K562 (cell line): Measurements from ENCODE around the gene HLA-DOB. TPM values are rescaled to one million over a fixed set of nuclear protein-coding genes. Genes with fewer than 3 reads are reported as not detected.

Experiments
- ATAC-seq: fragments of 200-7000 bp; cut with Tn5 transposase; 3 replicates; pipeline ENCODE4 v1.9.1; 2020; ENCODE audit warnings: moderate library complexity
- BruUV-seq: library from RNA; stranded (reverse); fragments of 400-500 nt; replicated peaks from 2 replicates; lab custom pipeline; 2021; lab: Mats Ljungman, UMichigan
- CTCF ChIA-PET: fragments of 300-600 bp; formaldehyde crosslinking; extraction: SDS; loops from one replicate; lab custom pipeline; 2021; ENCODE audit warnings: low intra/inter-chr PET ratio; lab: Yijun Ruan, JAX
- POLR2A ChIA-PET: fragments of 300-600, 350-650 bp; sonication (Branson Sonifier 250); formaldehyde crosslinking; extraction: SDS; loops from one replicate; lab custom pipeline; 2021; ENCODE audit warnings: antibody characterized with exemption, inconsistent platforms; lab: Yijun Ruan, JAX
- DNase-seq, 4 experiments: peaks; one replicate each; pipeline versions ENCODE4 v3.0.0 to v3.0.0-alpha.2; 2011 to 2018; ENCODE audit warnings: low spot score in 3 of 4, mixed read lengths in 3 of 4; ENCODE audit errors: extremely low read depth in 1 of 4
- FAIRE-seq: peaks from 2 replicates; lab custom pipeline; 2011; peaks lifted over from hg19 to GRCh38; lab: Jason Lieb, UNC
- H2AFZ ChIP-seq: 2 replicates; pipeline ENCODE4 v1.6.0; 2011; ENCODE audit warnings: low read depth, low read length, control low read depth, inconsistent platforms
- H3K27ac ChIP-seq: fragments of 200-600 bp; 3 replicates; pipeline ENCODE4 v1.8.0; 2011; ENCODE audit warnings: low read depth, mild to moderate bottlenecking, control low read depth, inconsistent platforms, low read length, moderate library complexity, mixed read lengths; ENCODE audit errors: extremely low read depth
- H3K27me3 ChIP-seq, 2 experiments: fragments of 300-600 bp in 1 of 2; 2 replicates in 1 of 2; 3 replicates in 1 of 2; pipeline versions ENCODE4 v1.6.0 to v1.8.0; 2011; ENCODE audit warnings: inconsistent platforms in 2 of 2, low read length in 2 of 2, mild to moderate bottlenecking in 1 of 2, mixed read lengths in 1 of 2, moderate library complexity in 1 of 2; ENCODE audit not compliant: control insufficient read depth in 2 of 2, insufficient read depth in 2 of 2
- H3K36me3 ChIP-seq: fragments of 300-600 bp; 3 replicates; pipeline ENCODE4 v1.8.0; 2011; ENCODE audit warnings: mild to moderate bottlenecking, low read length, inconsistent platforms; ENCODE audit not compliant: control insufficient read depth, insufficient read depth
- H3K4me1 ChIP-seq, 2 experiments: fragments of 200-600 bp in 1 of 2; replicated peaks in 1 of 2; 2 replicates in 1 of 2; 3 replicates in 1 of 2; pipeline versions ENCODE4 v1.5.1 to v1.8.0; 2011; ENCODE audit warnings: inconsistent platforms in 2 of 2, low read length in 2 of 2, mild to moderate bottlenecking in 1 of 2, mixed read lengths in 1 of 2, moderate library complexity in 1 of 2; ENCODE audit not compliant: control insufficient read depth in 2 of 2, insufficient read depth in 2 of 2
- H3K4me2 ChIP-seq: 2 replicates; pipeline ENCODE4 v1.6.1; 2011; ENCODE audit warnings: low read length, control low read depth, inconsistent platforms, mixed read lengths; ENCODE audit not compliant: insufficient read depth
- H3K4me3 ChIP-seq: fragments of 200-600 bp; sonication (generic), shearing (Covaris generic); 2 replicates; pipeline ENCODE4 v1.5.1; 2016; ENCODE audit warnings: control low read depth, inconsistent platforms
- H3K79me2 ChIP-seq: fragments of 200-600 bp; 3 replicates; pipeline ENCODE4 v1.8.0; 2011; ENCODE audit warnings: low read length, inconsistent platforms; ENCODE audit not compliant: control insufficient read depth, insufficient read depth
- H3K9ac ChIP-seq, 2 experiments: 2 replicates each; pipeline versions ENCODE4 v1.6.0 to v1.6.1; 2011; ENCODE audit warnings: low read depth in 2 of 2, low read length in 2 of 2, control low read depth in 1 of 2, inconsistent platforms in 1 of 2, mild to moderate bottlenecking in 1 of 2, mixed read lengths in 1 of 2; ENCODE audit not compliant: insufficient read depth in 1 of 2
- H3K9me1 ChIP-seq: one replicate; pipeline ENCODE4 v1.6.0; 2011; ENCODE audit warnings: inconsistent platforms, mild to moderate bottlenecking, low read length, moderate library complexity; ENCODE audit not compliant: control insufficient read depth, insufficient read depth
- H3K9me3 ChIP-seq: replicated peaks from 2 replicates; pipeline ENCODE4 v1.5.1; 2011; ENCODE audit warnings: low read depth, low read length, inconsistent platforms; ENCODE audit not compliant: control insufficient read depth, insufficient read depth
- H4K20me1 ChIP-seq: replicated peaks from 2 replicates; pipeline ENCODE4 v1.6.1; 2011; ENCODE audit warnings: low read length, inconsistent platforms, mixed read lengths; ENCODE audit not compliant: control insufficient read depth, insufficient read depth
- EP400 ChIP-seq: fragments of 450-650 bp; IDR thresholded peaks from 2 replicates; pipeline ENCODE4 v1.6.1; 2017; ENCODE audit warnings: antibody characterized with exemption, mild to moderate bottlenecking, moderate library complexity
- KDM4B ChIP-seq, 2 experiments: fragments of 450-650 bp in 1 of 2; sonication (generic) in 1 of 2; IDR thresholded peaks; 2 replicates each; pipeline ENCODE4 v1.6.1; 2016 to 2017; ENCODE audit warnings: borderline replicate concordance in 2 of 2, antibody characterized with exemption in 1 of 2, low read depth in 1 of 2, mild to moderate bottlenecking in 1 of 2
- LARP7 ChIP-seq: fragments of 450-650 bp; IDR thresholded peaks from 2 replicates; pipeline ENCODE4 v1.6.1; 2016
- NFIX ChIP-seq: fragments of 250-450 bp; sonication (Bioruptor Pico); IDR thresholded peaks from 2 replicates; pipeline ENCODE4 v1.4.0; 2020; ENCODE audit warnings: low read depth, mild to moderate bottlenecking, moderate library complexity
- TRIM24 ChIP-seq, 2 experiments: fragments of 450-650 bp; IDR thresholded peaks; 2 replicates each; pipeline ENCODE4 v1.6.1; 2016
- ZNF212 ChIP-seq: fragments of 450-650 bp; formaldehyde crosslinking; IDR thresholded peaks from 2 replicates; pipeline ENCODE4 v1.4.0; 2020; ENCODE audit warnings: mild to moderate bottlenecking
- ZNF75A ChIP-seq: fragments of 450-650 bp; formaldehyde crosslinking; IDR thresholded peaks from 2 replicates; pipeline ENCODE4 v1.4.0; 2020; ENCODE audit warnings: mild to moderate bottlenecking
- ZNF77 ChIP-seq: fragments of 250-450 bp; sonication (Bioruptor Pico); IDR thresholded peaks from 2 replicates; pipeline ENCODE4 v1.5.0; 2020
- WGBS: fragments of 100-300 bp; shearing (Covaris generic); methylation state at CpG from one replicate; pipeline ENCODE4 v1.1.6; 2016; ENCODE audit warnings: low coverage, mixed read lengths; ENCODE audit not compliant: insufficient coverage; ENCODE audit errors: missing lambda C conversion rate; 5-methylcytosine and 5-hydroxymethylcytosine counted together
- in situ Hi-C: fragments of 300-500 bp; cut with MboI; formaldehyde crosslinking; loops from 4 replicates; pipeline ENCODE4 v1.15.0; 2018; ENCODE audit warnings: inconsistent platforms, mixed read lengths
- intact Hi-C: fragments of 100-400 bp; cut with micrococcal nuclease; formaldehyde crosslinking; loops from 2 replicates; pipeline ENCODE4 v1.14.2; 2022
- polyA plus RNA-seq, 8 experiments: library from polyadenylated mRNA; depleted of rRNA in 4 of 8; stranded (reverse) in 5 of 8; unstranded in 3 of 8; fragments of >200 nt; fragmentation: Nextera tagmentation in 2 of 8; fragmentation: Illumina TruSeq in 1 of 8; extraction: Ambion mirVana in 2 of 8; extraction: Trizol in 1 of 8; gene quantifications; 2 replicates each; pipeline versions ENCODE4 v1.2.1 to v1.2.3, GENCODE V29; 2011 to 2014; ENCODE audit warnings: inconsistent platforms in 1 of 8, missing spikeins in 1 of 8
- total RNA-seq, 7 experiments: library from RNA; depleted of rRNA in 6 of 7; stranded (reverse); fragments of >200 nt in 6 of 7; fragmentation: Illumina TruSeq in 2 of 7; extraction: Trizol in 2 of 7; gene quantifications; 2 replicates each; pipeline versions ENCODE4 v1.2.1 to v1.2.3, GENCODE V29; 2011 to 2021; ENCODE audit warnings: low replicate concordance in 1 of 7
- TF ChIP-seq, protein P1 (sequence below): fragments of 450-650 bp; IDR thresholded peaks from 2 replicates; pipeline ENCODE4 v1.6.1; 2016; ENCODE audit warnings: low read depth
- TF ChIP-seq, protein P2 (sequence below), 2 experiments: IDR thresholded peaks; 2 replicates each; pipeline ENCODE4 v1.6.1; 2011; ENCODE audit warnings: borderline replicate concordance in 1 of 2, control low read depth in 1 of 2, low read depth in 1 of 2, low read length in 1 of 2, mild to moderate bottlenecking in 1 of 2, mixed read lengths in 1 of 2, moderate library complexity in 1 of 2; ENCODE audit not compliant: insufficient read depth in 1 of 2, insufficient read length in 1 of 2, poor library complexity in 1 of 2, severe bottlenecking in 1 of 2; ENCODE audit errors: extremely low read depth in 1 of 2

HLA-DOB gene
- total and polyA plus RNA-seq, 9 of the 15 experiments (the other 6 are each of a cell fraction or from before 2014, with no cell fraction given): 1.2 to 4.0 (median 2.5) TPM

DNA sequence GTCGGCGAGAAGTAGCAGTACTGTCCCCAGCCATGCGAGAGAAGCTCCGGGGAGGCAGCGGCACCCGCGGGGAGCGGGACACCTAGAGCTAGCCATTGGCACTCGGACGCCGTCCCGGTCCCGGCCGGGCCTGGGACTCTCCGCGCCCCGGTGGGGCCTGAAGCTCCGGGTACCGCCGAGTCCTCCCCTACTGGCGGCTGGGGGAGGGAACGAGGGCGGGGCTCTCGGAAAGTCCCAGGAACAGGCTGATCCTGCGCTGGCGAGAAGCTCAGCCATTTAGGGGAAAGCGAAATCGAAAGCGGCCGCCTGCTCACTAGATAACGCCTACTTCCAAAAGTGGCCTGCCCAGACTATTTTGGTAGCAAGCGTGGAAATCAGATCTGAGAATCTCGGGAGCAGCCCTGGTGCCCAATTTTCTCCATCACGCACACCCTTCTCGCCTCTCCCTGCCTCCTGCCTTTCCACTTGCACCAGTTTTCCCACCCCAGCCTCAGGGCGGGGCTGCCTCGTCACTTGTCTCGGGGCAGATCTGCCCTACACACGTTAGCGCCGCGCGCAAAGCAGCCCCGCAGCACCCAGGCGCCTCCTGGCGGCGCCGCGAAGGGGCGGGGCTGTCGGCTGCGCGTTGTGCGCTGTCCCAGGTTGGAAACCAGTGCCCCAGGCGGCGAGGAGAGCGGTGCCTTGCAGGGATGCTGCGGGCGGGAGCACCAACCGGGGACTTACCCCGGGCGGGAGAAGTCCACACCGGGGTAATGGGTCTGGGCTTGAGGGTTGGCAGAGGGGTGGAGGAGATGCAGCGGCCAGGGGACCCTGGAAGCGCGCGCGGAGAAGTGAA lies 37.0 kb upstream of the HLA-DOB start, which contains the start of the genes PSMB9 and TAP1:
Gene PSMB9, plus strand, starts transcription at position 652 of the 835 bp plus-strand sequence. Its CDS starts 38 bp downstream, at position 690.
Gene TAP1, minus strand, starts transcription at position 164 of the 835 bp plus-strand sequence. Its CDS starts 68 bp downstream, at position 96.
- Histone ChIP-seq H3K9me1 (peaks cover 3% of the 10 kb centered on the region), H3K4me3 (peak within 1 kb of the TSS; percentile 65), H3K4me2 (peak within 1 kb of the TSS; percentile 91), H3K27ac (peak within 1 kb of the TSS; percentile 61), H3K9me3 (no peaks in the 10 kb centered on the region), H2AFZ (peak within 1 kb of the TSS; percentile 99), H3K36me3 (no peaks in the 10 kb centered on the region), H3K9ac (peak within 1 kb of the TSS; percentile 66 to 93), H3K27me3 (peaks cover 17 to 47% of the 10 kb centered on the region in 2 experiments), H3K4me1 (peaks cover 27 to 30% of the 10 kb centered on the region in 2 experiments), H3K79me2 (no peaks in the 10 kb centered on the region), H4K20me1 (peaks cover 8% of the 10 kb centered on the region; the same call in 1 of the 2 replicates)
- peak; percentile 94 to 96 (median 95) for DNase-seq
- no TSS peak for BruUV-seq
- intact Hi-C loops (loop anchor here (1.0 kb wide), 1 partner anchor 15 kb away; the partner anchor contains the start of gene TAP2), in situ Hi-C loops (no loop called here)
- FAIRE-seq: peak; percentile 86
- peak; percentile 98 for ATAC-seq
- ChIA-PET CTCF (interaction anchor here (0.9 to 2.1 kb wide), 7 partner anchors 9 to 21 kb away, joined by 3 to 27 read pairs (median 6); partner anchors contain the start of gene TAP2), POLR2A (interaction anchor here (0.6 to 7.5 kb wide), 13 partner anchors 8 to 1062 kb away, joined by 3 to 56 read pairs (median 5); partner anchors contain the start of gene TAP2)
- WGBS: 2% methylated on average over 63 of the region's 68 CpGs
- TF ChIP-seq TRIM24 (IDR thresholded peaks at IDR 0.05): no peak
- no peak for TF ChIP-seq NFIX (CRISPR knock-in tag)
- TF ChIP-seq LARP7: no peak
- no peak for TF ChIP-seq ZNF212
- peak in 1 of 2 experiments; percentile 13; a peak in 2 of 4 replicates for TF ChIP-seq KDM4B (IDR thresholded peaks at IDR 0.05; ENCODE audit: borderline replicate concordance in 2 of 2, low read depth in 1 of 2)
- TF ChIP-seq ZNF75A (CRISPR knock-in tag): peak; percentile 90
- TF ChIP-seq ZNF77 (CRISPR knock-in tag): no peak
- TF ChIP-seq EP400: peak; percentile 94
- TF ChIP-seq, protein P1, sequence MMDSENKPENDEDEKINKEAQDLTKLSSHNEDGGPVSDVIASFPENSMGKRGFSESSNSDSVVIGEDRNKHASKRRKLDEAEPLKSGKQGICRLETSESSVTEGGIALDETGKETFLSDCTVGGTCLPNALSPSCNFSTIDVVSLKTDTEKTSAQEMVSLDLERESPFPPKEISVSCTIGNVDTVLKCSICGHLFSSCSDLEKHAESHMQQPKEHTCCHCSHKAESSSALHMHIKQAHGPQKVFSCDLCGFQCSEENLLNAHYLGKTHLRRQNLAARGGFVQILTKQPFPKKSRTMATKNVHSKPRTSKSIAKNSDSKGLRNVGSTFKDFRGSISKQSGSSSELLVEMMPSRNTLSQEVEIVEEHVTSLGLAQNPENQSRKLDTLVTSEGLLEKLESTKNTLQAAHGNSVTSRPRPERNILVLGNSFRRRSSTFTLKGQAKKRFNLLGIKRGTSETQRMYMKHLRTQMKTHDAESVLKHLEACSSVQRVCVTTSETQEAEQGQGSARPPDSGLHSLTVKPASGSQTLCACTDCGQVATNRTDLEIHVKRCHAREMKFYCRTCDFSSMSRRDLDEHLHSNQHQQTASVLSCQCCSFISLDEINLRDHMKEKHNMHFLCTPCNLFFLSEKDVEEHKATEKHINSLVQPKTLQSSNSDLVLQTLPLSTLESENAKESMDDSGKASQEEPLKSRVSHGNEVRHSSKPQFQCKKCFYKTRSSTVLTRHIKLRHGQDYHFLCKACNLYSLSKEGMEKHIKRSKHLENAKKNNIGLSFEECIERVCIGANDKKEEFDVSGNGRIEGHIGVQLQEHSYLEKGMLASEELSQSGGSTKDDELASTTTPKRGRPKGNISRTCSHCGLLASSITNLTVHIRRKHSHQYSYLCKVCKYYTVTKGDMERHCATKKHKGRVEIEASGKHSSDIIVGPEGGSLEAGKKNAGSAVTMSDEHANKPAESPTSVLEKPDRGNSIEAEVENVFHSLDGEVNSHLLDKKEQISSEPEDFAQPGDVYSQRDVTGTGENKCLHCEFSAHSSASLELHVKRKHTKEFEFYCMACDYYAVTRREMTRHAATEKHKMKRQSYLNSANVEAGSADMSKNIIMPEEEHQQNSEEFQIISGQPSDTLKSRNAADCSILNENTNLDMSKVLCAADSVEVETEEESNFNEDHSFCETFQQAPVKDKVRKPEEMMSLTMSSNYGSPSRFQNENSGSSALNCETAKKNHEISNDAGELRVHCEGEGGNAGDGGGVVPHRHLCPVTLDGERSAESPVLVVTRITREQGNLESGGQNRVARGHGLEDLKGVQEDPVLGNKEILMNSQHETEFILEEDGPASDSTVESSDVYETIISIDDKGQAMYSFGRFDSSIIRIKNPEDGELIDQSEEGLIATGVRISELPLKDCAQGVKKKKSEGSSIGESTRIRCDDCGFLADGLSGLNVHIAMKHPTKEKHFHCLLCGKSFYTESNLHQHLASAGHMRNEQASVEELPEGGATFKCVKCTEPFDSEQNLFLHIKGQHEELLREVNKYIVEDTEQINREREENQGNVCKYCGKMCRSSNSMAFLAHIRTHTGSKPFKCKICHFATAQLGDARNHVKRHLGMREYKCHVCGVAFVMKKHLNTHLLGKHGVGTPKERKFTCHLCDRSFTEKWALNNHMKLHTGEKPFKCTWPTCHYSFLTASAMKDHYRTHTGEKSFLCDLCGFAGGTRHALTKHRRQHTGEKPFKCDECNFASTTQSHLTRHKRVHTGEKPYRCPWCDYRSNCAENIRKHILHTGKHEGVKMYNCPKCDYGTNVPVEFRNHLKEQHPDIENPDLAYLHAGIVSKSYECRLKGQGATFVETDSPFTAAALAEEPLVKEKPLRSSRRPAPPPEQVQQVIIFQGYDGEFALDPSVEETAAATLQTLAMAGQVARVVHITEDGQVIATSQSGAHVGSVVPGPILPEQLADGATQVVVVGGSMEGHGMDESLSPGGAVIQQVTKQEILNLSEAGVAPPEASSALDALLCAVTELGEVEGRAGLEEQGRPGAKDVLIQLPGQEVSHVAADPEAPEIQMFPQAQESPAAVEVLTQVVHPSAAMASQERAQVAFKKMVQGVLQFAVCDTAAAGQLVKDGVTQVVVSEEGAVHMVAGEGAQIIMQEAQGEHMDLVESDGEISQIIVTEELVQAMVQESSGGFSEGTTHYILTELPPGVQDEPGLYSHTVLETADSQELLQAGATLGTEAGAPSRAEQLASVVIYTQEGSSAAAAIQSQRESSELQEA: no peak
- TF ChIP-seq, protein P2, sequence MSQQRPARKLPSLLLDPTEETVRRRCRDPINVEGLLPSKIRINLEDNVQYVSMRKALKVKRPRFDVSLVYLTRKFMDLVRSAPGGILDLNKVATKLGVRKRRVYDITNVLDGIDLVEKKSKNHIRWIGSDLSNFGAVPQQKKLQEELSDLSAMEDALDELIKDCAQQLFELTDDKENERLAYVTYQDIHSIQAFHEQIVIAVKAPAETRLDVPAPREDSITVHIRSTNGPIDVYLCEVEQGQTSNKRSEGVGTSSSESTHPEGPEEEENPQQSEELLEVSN (IDR thresholded peaks at IDR 0.05; ENCODE audit: borderline replicate concordance in 1 of 2, extremely low read depth in 1 of 2, insufficient read depth in 1 of 2, insufficient read length in 1 of 2, low read depth in 1 of 2, low read length in 1 of 2, poor library complexity in 1 of 2, severe bottlenecking in 1 of 2): peak in 1 of 2 experiments; percentile 83
